Stimulated activated CD8-positive, alpha-beta memory T cell treated with anti-CD3 and anti-CD28 coated beads, Interleukin-7, amount 100 ng/mL, for 24 hours (primary cell): Measurements from ENCODE around the gene CACNA1S.

Source experiments
- DNase-seq: peaks from one replicate; pipeline ENCODE4 v3.0.0-alpha.2; 2020; ENCODE audit warnings: low read depth

The CACNA1S gene

GRCh38 chr1:201093561-201093960 is 18.7 kb downstream of the CACNA1S start:
- no peak for DNase-seq

GRCh38 chr1:201092738-201093137 is 19.5 kb downstream of the CACNA1S start:
- DNase-seq: no peak

DNA sequence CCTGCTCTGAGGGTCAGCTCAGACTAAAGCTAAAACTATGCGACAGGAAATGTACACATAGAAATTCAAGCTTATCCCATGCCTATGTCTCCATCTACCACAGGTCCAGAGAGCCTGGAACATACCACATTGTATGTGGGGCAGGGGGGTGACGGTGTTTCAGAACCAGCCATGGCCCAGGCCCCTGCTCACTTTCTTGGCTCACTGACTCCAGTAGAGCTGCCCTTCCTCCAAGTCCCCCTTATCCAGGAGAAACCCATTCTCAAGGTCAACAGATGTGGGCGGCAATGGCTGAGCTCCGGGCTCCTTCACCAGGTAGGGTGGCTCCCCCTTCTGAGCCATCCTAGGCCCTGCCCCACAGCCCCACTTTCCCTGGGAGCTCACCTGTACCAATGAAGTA is 21.0 kb downstream of the CACNA1S start:
- no peak for DNase-seq

- DNase-seq: no peak
These were observed 21.7 kb downstream of the CACNA1S start for GRCh38 chr1:201090541-201090940.

DNA sequence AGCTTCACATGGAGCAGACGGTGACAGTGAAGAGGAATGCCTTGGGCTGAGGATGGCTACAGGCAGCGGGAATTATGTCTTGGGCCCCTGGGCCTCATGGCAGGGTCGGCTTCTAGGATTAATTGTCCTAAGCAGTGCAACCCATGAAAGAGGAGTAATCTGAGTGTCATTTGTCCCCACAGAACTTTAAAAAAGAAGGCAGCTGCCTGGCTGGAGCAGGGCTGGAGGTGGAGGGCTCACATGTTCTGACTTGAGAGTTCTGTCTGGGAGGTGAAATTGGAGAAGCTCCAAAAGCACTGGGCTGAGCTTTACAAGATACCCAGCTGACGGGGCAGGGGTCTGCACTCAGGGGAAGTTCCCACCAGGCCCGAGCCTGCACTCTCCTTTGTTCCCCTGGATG is 22.6 kb downstream of the CACNA1S start:
- DNase-seq: no peak

DNA sequence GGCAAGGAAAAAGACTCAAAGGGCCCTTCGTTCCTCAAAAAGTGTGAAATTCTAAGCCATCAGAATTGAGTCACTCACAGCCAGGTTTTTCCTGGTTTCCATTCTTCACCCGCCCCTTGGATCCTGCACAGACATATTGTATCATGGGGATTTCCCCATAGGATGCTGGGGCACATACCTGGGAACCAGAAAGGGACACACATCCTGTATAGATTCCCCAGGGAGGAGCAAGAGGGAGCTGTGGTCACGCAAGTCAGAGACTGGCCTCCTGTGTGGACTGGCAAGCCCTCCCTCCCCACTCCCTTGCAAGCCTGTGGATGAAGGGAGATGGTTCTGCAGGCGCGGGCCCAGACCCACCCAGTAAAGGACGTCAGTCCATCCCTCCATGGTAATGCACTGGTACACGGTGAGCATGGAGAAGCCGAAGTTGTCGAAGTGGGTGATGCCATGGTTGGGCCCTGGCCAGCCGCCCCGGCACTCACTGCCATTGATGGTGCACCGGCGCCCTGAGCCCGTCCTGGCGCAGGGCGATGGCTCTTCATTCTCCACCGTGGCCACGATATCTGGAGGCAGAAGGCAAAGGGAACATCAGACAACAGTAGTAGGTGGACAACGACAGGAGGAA is 23.2 kb downstream of the CACNA1S start:
- no peak for DNase-seq

DNA sequence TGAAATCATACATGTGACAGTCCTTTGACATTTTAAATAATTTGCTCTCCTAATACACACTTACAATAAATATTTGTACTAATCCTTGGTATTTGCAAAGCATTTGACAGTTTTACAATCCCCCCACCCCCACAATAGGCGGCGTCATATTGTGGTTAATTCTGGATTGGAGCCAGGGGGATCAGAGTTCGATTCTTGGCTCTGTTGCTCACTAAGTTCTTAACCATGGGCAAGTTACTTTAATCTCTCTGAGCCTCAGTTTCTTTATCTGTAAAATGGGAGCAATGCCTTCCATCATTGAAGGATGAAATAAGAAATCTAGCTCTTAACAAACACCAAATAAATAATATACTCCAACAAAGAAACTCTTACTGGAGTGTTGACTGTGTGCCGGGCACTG is 23.8 kb downstream of the CACNA1S start:
- no peak for DNase-seq

DNA sequence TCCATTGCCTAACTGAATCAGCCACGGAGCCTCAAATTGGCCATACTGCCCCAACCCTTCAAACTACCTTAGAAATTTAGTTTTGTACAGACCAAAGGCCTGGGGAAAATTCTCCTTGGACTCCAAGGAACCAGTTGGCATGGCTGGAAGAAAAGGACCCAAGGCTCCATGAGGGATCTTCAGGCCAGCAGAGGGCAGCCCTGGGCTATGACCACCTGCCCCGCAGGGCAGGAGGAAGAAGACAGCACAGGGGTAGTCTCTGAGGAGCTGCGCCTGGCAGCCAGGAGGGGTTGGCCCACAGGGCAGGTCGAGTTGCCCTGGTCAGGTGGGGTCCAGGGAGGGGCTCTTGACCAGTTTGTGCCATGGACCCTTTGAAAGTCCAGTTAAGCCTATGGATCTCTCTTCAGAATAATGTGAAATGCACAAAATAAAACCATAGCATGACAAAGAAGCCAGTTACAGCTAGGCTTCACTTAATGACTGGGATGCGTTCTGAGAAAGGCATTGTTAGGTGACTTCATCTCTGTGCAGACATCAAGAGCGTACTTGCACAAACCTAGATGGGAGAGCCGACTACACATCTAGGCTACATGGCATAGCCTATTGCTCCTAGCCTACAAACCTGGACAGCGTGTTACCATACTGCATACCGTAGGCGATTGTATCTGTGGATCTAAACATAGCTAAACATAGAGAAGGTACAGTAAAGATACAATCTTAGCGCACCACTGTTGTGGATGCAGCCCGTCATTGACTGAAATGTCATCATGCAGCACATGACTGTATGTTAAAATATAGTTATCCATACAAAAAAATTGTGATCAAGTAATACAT is 26.1 kb downstream of the CACNA1S start:
- DNase-seq: peak; percentile 3

DNA sequence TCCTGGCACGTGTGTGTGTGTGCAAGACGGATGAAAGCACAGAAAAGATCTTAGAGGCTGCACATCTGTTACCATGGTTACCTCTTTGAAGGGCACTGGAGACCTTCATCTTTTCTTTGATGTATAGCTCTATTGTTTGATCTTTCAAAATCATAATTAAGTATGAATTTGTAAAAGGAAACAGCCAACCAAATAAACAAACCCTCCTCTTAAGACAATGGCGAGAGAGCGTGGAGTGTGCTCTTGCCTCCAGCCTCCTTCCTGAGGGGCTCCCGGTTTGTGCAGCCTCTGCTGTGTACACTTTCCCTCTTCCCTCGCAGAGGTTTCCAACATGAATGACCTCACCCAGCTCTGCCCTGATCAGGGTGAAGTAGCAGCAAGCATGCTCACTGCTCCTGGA is 27.9 kb downstream of the CACNA1S start:
- no peak for DNase-seq

- no peak for DNase-seq
These were observed 28.5 kb downstream of the CACNA1S start for GRCh38 chr1:201083741-201084140.

- no peak for DNase-seq
These were observed 32.1 kb downstream of the CACNA1S start for GRCh38 chr1:201080135-201080534.

GRCh38 chr1:201077736-201078135 is 34.5 kb downstream of the CACNA1S start:
- DNase-seq: no peak

GRCh38 chr1:201077116-201077515 is 35.1 kb downstream of the CACNA1S start:
- DNase-seq: no peak

- no peak for DNase-seq
These were observed 36.1 kb downstream of the CACNA1S start for GRCh38 chr1:201076092-201076491.

DNA sequence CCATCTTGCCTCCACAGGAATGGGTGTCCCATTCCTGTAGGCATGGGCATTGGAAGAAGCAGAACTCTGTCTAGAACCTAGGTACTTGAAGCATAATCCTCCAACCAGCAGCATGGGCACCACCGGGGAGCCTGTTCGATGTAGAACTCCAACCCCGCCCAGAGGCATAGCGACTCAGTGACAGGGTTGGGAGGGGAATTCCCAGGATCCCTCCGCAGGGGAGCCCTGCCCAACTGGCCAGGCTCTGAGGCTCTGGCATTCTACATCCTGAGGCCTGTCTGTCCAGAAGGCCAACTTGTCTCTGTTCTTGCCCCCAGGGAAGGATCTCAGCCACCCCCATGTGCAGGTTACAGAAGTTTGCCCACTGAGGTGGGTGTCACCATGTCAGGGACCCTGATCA is 38.2 kb downstream of the CACNA1S start:
- DNase-seq: no peak

- no peak for DNase-seq
These were observed 39.3 kb downstream of the CACNA1S start for GRCh38 chr1:201072922-201073321.

DNA sequence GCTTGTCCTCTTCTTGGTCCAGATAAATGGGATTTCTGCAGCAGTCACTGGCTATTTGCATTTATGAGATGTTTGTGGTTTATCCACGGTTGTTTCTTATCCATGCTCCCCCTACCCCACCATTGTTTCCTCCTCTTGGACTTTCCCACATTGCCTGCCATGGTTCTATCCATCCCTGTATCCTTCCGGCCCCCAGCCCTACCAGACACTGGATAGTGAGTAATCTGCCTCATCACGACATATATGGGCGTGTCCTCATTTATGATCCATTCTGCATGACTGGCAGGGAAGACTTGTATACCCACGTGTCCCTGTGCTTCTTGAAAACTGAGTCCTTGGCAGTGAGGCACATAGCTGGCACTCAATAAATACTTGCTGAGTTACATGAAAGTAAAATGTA is 40.1 kb downstream of the CACNA1S start:
- no peak for DNase-seq

GRCh38 chr1:201069636-201070035 is 42.6 kb downstream of the CACNA1S start:
- no peak for DNase-seq

GRCh38 chr1:201068976-201069375 is 43.2 kb downstream of the CACNA1S start:
- no peak for DNase-seq

DNA sequence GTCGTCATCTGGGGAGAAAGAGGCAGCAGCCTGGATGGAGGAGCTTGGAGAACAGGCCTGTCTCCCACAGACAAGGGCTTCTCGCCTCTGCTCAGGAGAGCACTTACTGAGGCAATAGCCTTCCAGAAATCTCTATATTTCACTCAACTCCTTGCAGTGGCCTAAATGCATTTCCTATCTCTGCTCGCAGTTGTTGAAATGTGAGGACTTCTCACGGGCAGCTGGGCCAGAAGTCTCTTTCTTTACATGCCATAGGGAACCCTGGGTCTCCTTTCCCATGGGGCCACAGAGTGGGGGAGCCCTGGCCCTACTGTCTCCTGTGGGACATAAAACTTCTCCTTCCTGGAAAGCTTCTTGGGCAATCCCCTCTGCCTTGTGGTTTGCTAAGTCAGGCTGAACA is 45.2 kb downstream of the CACNA1S start:
- no peak for DNase-seq

DNA sequence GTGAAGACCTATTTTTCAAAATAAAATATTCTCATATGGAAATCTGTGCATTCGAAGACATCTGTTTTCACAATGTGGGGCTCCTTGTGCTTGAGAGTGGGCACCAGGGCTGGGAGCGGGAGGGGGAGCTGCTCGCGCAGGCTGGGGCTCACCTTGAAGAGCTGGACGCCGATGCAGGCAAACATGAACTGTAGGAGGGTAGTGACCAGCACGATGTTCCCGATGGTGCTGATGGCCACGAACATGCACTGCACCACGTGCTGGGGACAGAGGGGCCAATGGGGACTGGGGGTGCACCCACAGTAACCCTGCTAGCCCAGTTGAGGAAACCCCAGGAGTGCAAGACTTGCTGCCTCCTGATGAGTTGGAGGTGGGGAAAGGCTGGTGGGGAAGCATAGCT is 46.5 kb downstream of the CACNA1S start:
- DNase-seq: no peak

- no peak for DNase-seq
These were observed 47.4 kb downstream of the CACNA1S start for GRCh38 chr1:201064806-201065205.

- DNase-seq: no peak
These were observed 49.1 kb downstream of the CACNA1S start for GRCh38 chr1:201063145-201063544.
